GM12878 (cell line): ENCODE data around the gene ZNF546.
"Not testable (repeated sequence)": the region's sequence is repeated elsewhere in the genome, so short reads cannot be mapped to it uniquely, and the experiment has no call there.

ENCODE experiments used
- CREB1 ChIP-seq: IDR thresholded peaks from 2 replicates; pipeline ENCODE4 v1.6.1; 2012; ENCODE audit warnings: low read depth, mild to moderate bottlenecking, inconsistent platforms
- FOXM1 ChIP-seq: IDR thresholded peaks from 2 replicates; pipeline ENCODE4 v1.6.1; 2012; ENCODE audit warnings: low read depth, mild to moderate bottlenecking, inconsistent platforms, low read length, moderate library complexity
- HDAC6 ChIP-seq: fragments of 200-600 bp; sonication (generic); IDR thresholded peaks from one replicate; pipeline ENCODE4 v1.8.0; 2017; ENCODE audit warnings: antibody characterized with exemption; ENCODE audit not compliant: unreplicated experiment
- MLLT1 ChIP-seq: fragments of 450-650 bp; IDR thresholded peaks from 2 replicates; pipeline ENCODE4 v1.6.1; 2016; ENCODE audit warnings: mild to moderate bottlenecking
- NBN ChIP-seq: fragments of 450-650 bp; IDR thresholded peaks from 2 replicates; pipeline ENCODE4 v1.6.1; 2016
- RFX5 ChIP-seq: IDR thresholded peaks from 2 replicates; pipeline ENCODE4 v1.6.1; 2011; ENCODE audit warnings: low read depth, low read length, improper control_type of control experiment
- SMAD1 ChIP-seq: fragments of 450-650 bp; IDR thresholded peaks from 2 replicates; pipeline ENCODE4 v1.6.1; 2018; ENCODE audit warnings: mild to moderate bottlenecking, low read depth; ENCODE audit not compliant: partially characterized antibody
- TAF1 ChIP-seq: IDR thresholded peaks from 2 replicates; pipeline ENCODE4 v1.6.1; 2011; ENCODE audit warnings: mild to moderate bottlenecking, low read depth, low read length, borderline replicate concordance
- TBL1XR1 ChIP-seq: IDR thresholded peaks from 2 replicates; pipeline ENCODE4 v1.6.1; 2012; ENCODE audit warnings: low read depth, low read length, improper control_type of control experiment
- USF1 ChIP-seq: IDR thresholded peaks from 2 replicates; pipeline ENCODE4 v1.6.1; 2011; ENCODE audit warnings: borderline replicate concordance, low read depth, mild to moderate bottlenecking, moderate library complexity, mixed read lengths, low read length; ENCODE audit not compliant: insufficient read depth; ENCODE audit errors: extremely low read length
- TF ChIP-seq, protein P1 (sequence below), 3 experiments: IDR thresholded peaks in 2 of 3; conservative IDR thresholded peaks in 1 of 3; 2 replicates each; pipeline ENCODE4 v1.5.1; 2011; ENCODE audit warnings: low read depth in 3 of 3, low read length in 3 of 3, mild to moderate bottlenecking in 3 of 3, control low read depth in 2 of 3, moderate library complexity in 2 of 3, inconsistent platforms in 1 of 3, mixed read lengths in 1 of 3; ENCODE audit not compliant: control insufficient read depth in 2 of 3, insufficient read depth in 1 of 3; ENCODE audit errors: extremely low read depth in 1 of 3
- TF ChIP-seq, protein P2 (sequence below): IDR thresholded peaks from 2 replicates; pipeline ENCODE4 v1.6.1; 2012; ENCODE audit warnings: low read depth, low read length, improper control_type of control experiment
- TF ChIP-seq, protein P3 (sequence below): IDR thresholded peaks from 2 replicates; pipeline ENCODE4 v1.6.1; 2012; ENCODE audit warnings: low read depth, low read length, improper control_type of control experiment

- not testable (repeated sequence) for TF ChIP-seq NBN, HDAC6, USF1, CREB1, SMAD1, RFX5, TBL1XR1, TAF1, FOXM1, MLLT1
- TF ChIP-seq, protein P1, sequence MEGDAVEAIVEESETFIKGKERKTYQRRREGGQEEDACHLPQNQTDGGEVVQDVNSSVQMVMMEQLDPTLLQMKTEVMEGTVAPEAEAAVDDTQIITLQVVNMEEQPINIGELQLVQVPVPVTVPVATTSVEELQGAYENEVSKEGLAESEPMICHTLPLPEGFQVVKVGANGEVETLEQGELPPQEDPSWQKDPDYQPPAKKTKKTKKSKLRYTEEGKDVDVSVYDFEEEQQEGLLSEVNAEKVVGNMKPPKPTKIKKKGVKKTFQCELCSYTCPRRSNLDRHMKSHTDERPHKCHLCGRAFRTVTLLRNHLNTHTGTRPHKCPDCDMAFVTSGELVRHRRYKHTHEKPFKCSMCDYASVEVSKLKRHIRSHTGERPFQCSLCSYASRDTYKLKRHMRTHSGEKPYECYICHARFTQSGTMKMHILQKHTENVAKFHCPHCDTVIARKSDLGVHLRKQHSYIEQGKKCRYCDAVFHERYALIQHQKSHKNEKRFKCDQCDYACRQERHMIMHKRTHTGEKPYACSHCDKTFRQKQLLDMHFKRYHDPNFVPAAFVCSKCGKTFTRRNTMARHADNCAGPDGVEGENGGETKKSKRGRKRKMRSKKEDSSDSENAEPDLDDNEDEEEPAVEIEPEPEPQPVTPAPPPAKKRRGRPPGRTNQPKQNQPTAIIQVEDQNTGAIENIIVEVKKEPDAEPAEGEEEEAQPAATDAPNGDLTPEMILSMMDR (IDR thresholded peaks at IDR 0.05 in 2 of 3, conservative IDR thresholded peaks at IDR 0.05 in 1 of 3; ENCODE audit: control insufficient read depth in 2 of 3, extremely low read depth in 1 of 3, insufficient read depth in 1 of 3, low read depth in 3 of 3, low read length in 3 of 3) = not testable (repeated sequence)
- TF ChIP-seq, protein P2, sequence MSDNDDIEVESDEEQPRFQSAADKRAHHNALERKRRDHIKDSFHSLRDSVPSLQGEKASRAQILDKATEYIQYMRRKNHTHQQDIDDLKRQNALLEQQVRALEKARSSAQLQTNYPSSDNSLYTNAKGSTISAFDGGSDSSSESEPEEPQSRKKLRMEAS = not testable (repeated sequence)
- TF ChIP-seq, protein P3, sequence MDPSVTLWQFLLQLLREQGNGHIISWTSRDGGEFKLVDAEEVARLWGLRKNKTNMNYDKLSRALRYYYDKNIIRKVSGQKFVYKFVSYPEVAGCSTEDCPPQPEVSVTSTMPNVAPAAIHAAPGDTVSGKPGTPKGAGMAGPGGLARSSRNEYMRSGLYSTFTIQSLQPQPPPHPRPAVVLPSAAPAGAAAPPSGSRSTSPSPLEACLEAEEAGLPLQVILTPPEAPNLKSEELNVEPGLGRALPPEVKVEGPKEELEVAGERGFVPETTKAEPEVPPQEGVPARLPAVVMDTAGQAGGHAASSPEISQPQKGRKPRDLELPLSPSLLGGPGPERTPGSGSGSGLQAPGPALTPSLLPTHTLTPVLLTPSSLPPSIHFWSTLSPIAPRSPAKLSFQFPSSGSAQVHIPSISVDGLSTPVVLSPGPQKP = not testable (repeated sequence)
Measured at GRCh38 chr19:40041718-40042117, 44.9 kb downstream of the ZNF546 start.
